ENCODE data around the gene BACE2. TPM values are rescaled to one million over a fixed set of nuclear protein-coding genes. Genes with fewer than 3 reads are reported as not detected.

Gene BACE2
- polyA plus RNA-seq, 1 donor (not counting 4 experiments of a cell fraction or from before 2014, with no cell fraction given): 130 TPM

- Histone ChIP-seq H3K9ac (ENCODE audit: control insufficient read depth, extremely low read depth, insufficient read depth, low read length) (no peak overlapping the region), H3K79me2 (ENCODE audit: control insufficient read depth, insufficient read depth, low read length) (no peaks in the 10 kb centered on the region), H2AFZ (ENCODE audit: control insufficient read depth, low read length) (no peak overlapping the region), H3K9me3 (ENCODE audit: control insufficient read depth, low read depth, low read length) (no peaks in the 10 kb centered on the region), H3K4me2 (ENCODE audit: control insufficient read depth, extremely low read depth, insufficient read depth, low read depth, low read length) (no peak overlapping the region), H4K20me1 (ENCODE audit: control insufficient read depth, extremely low read depth, insufficient read depth, low read length) (no peaks in the 10 kb centered on the region), H3K4me1 (ENCODE audit: control insufficient read depth, extremely low read depth, insufficient read depth, low read length) (peaks cover 3% of the 10 kb centered on the region), H3K27me3 (ENCODE audit: control insufficient read depth, extremely low read depth, insufficient read depth, low read length) (no peaks in the 10 kb centered on the region), H3K9me1 (ENCODE audit: control insufficient read depth, extremely low read depth, insufficient read depth, low read length) (no peaks in the 10 kb centered on the region), H3K4me3 (ENCODE audit: control insufficient read depth in 2 of 3, extremely low read depth in 1 of 3, insufficient read depth in 2 of 3, low read depth in 1 of 3, low read length in 3 of 3) (no peak overlapping the region), H3K36me3 (ENCODE audit: control insufficient read depth in 2 of 2, extremely low read depth in 1 of 2, insufficient read depth in 2 of 2, low read length in 2 of 2) (no peaks in the 10 kb centered on the region), H3K27ac (ENCODE audit: control insufficient read depth, insufficient read depth, low read length) (no peak overlapping the region)
- DNase-seq (ENCODE audit: low read depth, low spot score) (no peak), FAIRE-seq (no peak)
- no peak for TF ChIP-seq EZH2 (IDR thresholded peaks at IDR 0.05; ENCODE audit: low read length)
- peak in 1 of 3 experiments; percentile 2 for TF ChIP-seq CTCF (optimal IDR thresholded peaks at IDR 0.05 in 1 of 3, IDR thresholded peaks at IDR 0.05 in 1 of 3, conservative IDR thresholded peaks at IDR 0.05 in 1 of 3; ENCODE audit: extremely low read depth in 1 of 3, insufficient read depth in 2 of 3, low read length in 3 of 3)
- dilution Hi-C loops (cut with MboI; ENCODE audit: extremely low pct_ligation_motif_present, low sequenced_read_pairs): no loop called here
These were observed 32.2 kb upstream of the BACE2 start for GRCh38 chr21:41135746-41136145.

- Histone ChIP-seq H3K79me2 (ENCODE audit: control insufficient read depth, insufficient read depth, low read length) (no peaks in the 10 kb centered on the region), H3K36me3 (ENCODE audit: control insufficient read depth in 2 of 2, extremely low read depth in 1 of 2, insufficient read depth in 2 of 2, low read length in 2 of 2) (no peaks in the 10 kb centered on the region), H3K9me3 (ENCODE audit: control insufficient read depth, low read depth, low read length) (no peaks in the 10 kb centered on the region), H3K4me2 (ENCODE audit: control insufficient read depth, extremely low read depth, insufficient read depth, low read depth, low read length) (no peak overlapping the region), H3K4me1 (ENCODE audit: control insufficient read depth, extremely low read depth, insufficient read depth, low read length) (peaks cover 9% of the 10 kb centered on the region), H2AFZ (ENCODE audit: control insufficient read depth, low read length) (no peak overlapping the region), H3K9ac (ENCODE audit: control insufficient read depth, extremely low read depth, insufficient read depth, low read length) (no peak overlapping the region), H3K4me3 (ENCODE audit: control insufficient read depth in 2 of 3, extremely low read depth in 1 of 3, insufficient read depth in 2 of 3, low read depth in 1 of 3, low read length in 3 of 3) (no peak overlapping the region), H3K27me3 (ENCODE audit: control insufficient read depth, extremely low read depth, insufficient read depth, low read length) (no peaks in the 10 kb centered on the region), H3K27ac (ENCODE audit: control insufficient read depth, insufficient read depth, low read length) (no peak overlapping the region), H4K20me1 (ENCODE audit: control insufficient read depth, extremely low read depth, insufficient read depth, low read length) (no peaks in the 10 kb centered on the region), H3K9me1 (ENCODE audit: control insufficient read depth, extremely low read depth, insufficient read depth, low read length) (no peaks in the 10 kb centered on the region)
- FAIRE-seq (no peak), DNase-seq (ENCODE audit: low read depth, low spot score) (no peak)
- dilution Hi-C loops (cut with MboI; ENCODE audit: extremely low pct_ligation_motif_present, low sequenced_read_pairs): no loop called here
- TF ChIP-seq CTCF (optimal IDR thresholded peaks at IDR 0.05 in 1 of 3, IDR thresholded peaks at IDR 0.05 in 1 of 3, conservative IDR thresholded peaks at IDR 0.05 in 1 of 3; ENCODE audit: extremely low read depth in 1 of 3, insufficient read depth in 2 of 3, low read length in 3 of 3): no peak
- TF ChIP-seq EZH2 (IDR thresholded peaks at IDR 0.05; ENCODE audit: low read length): no peak
These were observed 31.7 kb upstream of the BACE2 start for GRCh38 chr21:41136286-41136685.

Measured in keratinocyte (primary cell).